Nephron progenitor cell (in vitro differentiated cells): ENCODE results near the gene EXOC7.
A peak's percentile ranks its signal among the peaks of the same experiment; 100 is the strongest.
"Not testable (repeated sequence)": the region's sequence is repeated elsewhere in the genome, so short reads cannot be mapped to it uniquely, and the experiment has no call there.

Experiments used
- DNase-seq: peaks from one replicate; pipeline ENCODE4 v3.0.0; 2021
- H3K27ac Mint-ChIP-seq: 2 replicates; pipeline ENCODE4 v1.8.0; 2021; ENCODE audit warnings: mild to moderate bottlenecking, moderate library complexity, mixed read lengths
- H3K27me3 Mint-ChIP-seq: 2 replicates; pipeline ENCODE4 v1.8.0; 2021; ENCODE audit warnings: mild to moderate bottlenecking, low read depth, mixed read lengths; ENCODE audit not compliant: poor library complexity
- H3K36me3 Mint-ChIP-seq: 2 replicates; pipeline ENCODE4 v1.8.0; 2021; ENCODE audit warnings: low read depth, mixed read lengths
- H3K4me1 Mint-ChIP-seq: 2 replicates; pipeline ENCODE4 v1.8.0; 2021; ENCODE audit warnings: mixed read lengths
- H3K4me3 Mint-ChIP-seq: 2 replicates; pipeline ENCODE4 v1.8.0; 2021; ENCODE audit warnings: mild to moderate bottlenecking, moderate library complexity, mixed read lengths
- H3K9me3 Mint-ChIP-seq: 2 replicates; pipeline ENCODE4 v1.8.0; 2021; ENCODE audit warnings: mild to moderate bottlenecking, moderate library complexity, mixed read lengths
- CTCF ChIP-seq: fragments of 200-600 bp; sonication (generic); IDR thresholded peaks from 2 replicates; pipeline ENCODE4 v1.5.0; 2021; ENCODE audit warnings: antibody characterized with exemption

EXOC7 gene

GRCh38 chr17:76046064-76046463 is 57.5 kb downstream of the EXOC7 start:
- Mint-ChIP-seq H3K36me3 (peaks cover 90% of the 10 kb centered on the region), H3K4me3 (no peak overlapping the region), H3K27ac (no peak overlapping the region), H3K27me3 (no peaks in the 10 kb centered on the region), H3K9me3 (no peaks in the 10 kb centered on the region), H3K4me1 (peaks cover 4% of the 10 kb centered on the region)
- no peak for TF ChIP-seq CTCF
- no peak for DNase-seq

- not testable (repeated sequence) for DNase-seq, H3K27me3 Mint-ChIP-seq, H3K4me3 Mint-ChIP-seq, H3K27ac Mint-ChIP-seq, H3K9me3 Mint-ChIP-seq
- peaks cover 18% of the 10 kb centered on the region for H3K4me1 Mint-ChIP-seq
- H3K36me3 Mint-ChIP-seq: peaks cover 89% of the 10 kb centered on the region
Measured at GRCh38 chr17:76044475-76045007, 59.0 kb downstream of the EXOC7 start.

GRCh38 chr17:76042868-76043267 is 60.7 kb downstream of the EXOC7 start:
- not testable (repeated sequence) for H3K27me3 Mint-ChIP-seq, H3K4me3 Mint-ChIP-seq, H3K9me3 Mint-ChIP-seq, DNase-seq, H3K27ac Mint-ChIP-seq
- Mint-ChIP-seq H3K36me3 (peaks cover 89% of the 10 kb centered on the region), H3K4me1 (peaks cover 35% of the 10 kb centered on the region)

- Mint-ChIP-seq H3K9me3 (no peaks in the 10 kb centered on the region), H3K27ac (peak overlapping the region; percentile 10), H3K27me3 (no peaks in the 10 kb centered on the region), H3K36me3 (peaks cover 72% of the 10 kb centered on the region), H3K4me1 (peaks cover 51% of the 10 kb centered on the region), H3K4me3 (no peak overlapping the region)
- DNase-seq: no peak
- no peak for TF ChIP-seq CTCF
Measured at GRCh38 chr17:76040376-76040775, 63.2 kb downstream of the EXOC7 start.

DNA sequence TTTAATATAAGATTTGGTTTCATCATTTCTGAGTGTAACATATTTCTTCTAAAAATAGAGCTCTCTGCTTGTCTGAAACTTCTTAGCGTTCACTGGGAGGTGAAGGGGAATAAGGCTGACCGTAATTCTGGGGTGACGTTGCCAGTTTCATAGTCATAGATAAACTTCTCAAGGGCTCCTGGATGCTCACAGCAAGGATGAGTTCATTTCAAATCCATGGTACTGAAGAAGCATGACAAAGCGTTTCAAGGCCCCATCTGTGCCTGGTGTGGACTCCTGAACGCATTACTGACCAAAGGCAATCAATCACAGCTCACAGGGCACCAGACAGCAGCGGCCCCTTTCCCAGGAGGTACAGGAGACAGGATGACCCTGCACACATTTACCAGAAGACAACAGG is 64.5 kb downstream of the EXOC7 start:
- TF ChIP-seq CTCF: no peak
- H3K36me3 Mint-ChIP-seq: peaks cover 59% of the 10 kb centered on the region
- H3K9me3 Mint-ChIP-seq: no peaks in the 10 kb centered on the region
- H3K4me1 Mint-ChIP-seq: peaks cover 59% of the 10 kb centered on the region
- H3K27ac Mint-ChIP-seq: peak overlapping the region; percentile 14
- DNase-seq: no peak
- H3K4me3 Mint-ChIP-seq: peak overlapping the region; percentile 58
- H3K27me3 Mint-ChIP-seq: no peaks in the 10 kb centered on the region

DNA sequence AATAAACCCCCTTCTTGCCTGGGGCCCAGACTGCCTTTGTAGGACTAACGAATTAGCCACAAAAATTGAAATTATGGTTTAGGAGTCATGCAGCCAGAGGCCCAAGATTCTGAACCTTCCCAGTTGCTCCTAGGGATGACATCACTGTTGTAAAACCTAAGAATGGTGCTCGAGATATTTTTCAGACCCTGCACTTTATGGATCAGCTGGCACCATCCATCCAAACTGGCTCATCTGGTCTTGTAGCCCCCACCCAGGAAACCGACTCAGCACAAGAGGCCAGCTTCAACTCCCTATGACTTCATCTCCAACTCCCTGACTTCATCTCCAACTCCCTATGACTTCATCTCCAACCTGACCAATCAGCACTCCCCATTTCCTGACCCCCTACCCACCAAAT is 65.5 kb downstream of the EXOC7 start:
- peaks cover 48% of the 10 kb centered on the region for H3K36me3 Mint-ChIP-seq
- H3K4me1 Mint-ChIP-seq: peaks cover 59% of the 10 kb centered on the region

More for the DNA sequence above, 65.5 kb downstream of the EXOC7 start:
- Mint-ChIP-seq H3K27ac (peak overlapping the region; percentile 14), H3K4me3 (no peak overlapping the region), H3K27me3 (peaks cover 5% of the 10 kb centered on the region), H3K9me3 (no peaks in the 10 kb centered on the region)
- no peak for TF ChIP-seq CTCF
- DNase-seq: no peak
